ENCODE results near the gene PHF2. TPM values are rescaled to one million over a fixed set of nuclear protein-coding genes. Genes with fewer than 3 reads are reported as not detected.

PHF2 gene
- total RNA-seq, 1 experiment from 2014 or later = 17.4 TPM

- Histone ChIP-seq H4K5ac (ENCODE audit: insufficient read length, low read depth, low read length) (no peak overlapping the region), H3K9me3 (ENCODE audit: control insufficient read depth, low read depth, low read length) (no peaks in the 10 kb centered on the region), H4K8ac (replicated peaks; ENCODE audit: insufficient read length, low read depth, low read length) (no peak overlapping the region), H3K18ac (ENCODE audit: insufficient read length, low read depth, low read length) (peak overlapping the region; percentile 15), H2BK5ac (ENCODE audit: insufficient read length, low read length) (no peak overlapping the region), H2BK15ac (ENCODE audit: low read depth, low read length) (no peak overlapping the region), H4K91ac (ENCODE audit: insufficient read length, low read depth, low read length) (no peak overlapping the region), H3K14ac (ENCODE audit: insufficient read depth, low read length) (no peak overlapping the region; the same call in 1 of the 2 replicates), H3K4me2 (ENCODE audit: insufficient read depth, insufficient read length, low read length) (no peak overlapping the region), H2BK12ac (ENCODE audit: insufficient read length, low read depth, low read length) (no peak overlapping the region), H3K4ac (ENCODE audit: low read depth, low read length) (no peak overlapping the region), H3K79me2 (ENCODE audit: insufficient read depth, low read length) (no peaks in the 10 kb centered on the region), H2BK20ac (ENCODE audit: low read depth, low read length, poor library complexity, severe bottlenecking) (no peak overlapping the region), H3K27me3 (ENCODE audit: insufficient read depth, low read length) (no peaks in the 10 kb centered on the region), H2BK120ac (ENCODE audit: low read depth, low read length, poor library complexity, severe bottlenecking) (no peak overlapping the region), H3K23ac (ENCODE audit: insufficient read length, low read depth, low read length) (no peak overlapping the region), H3K56ac (ENCODE audit: insufficient read length, low read depth, low read length) (no peak overlapping the region), H3T11ph (ENCODE audit: low read length) (no peak overlapping the region), H3K79me1 (ENCODE audit: insufficient read depth, low read depth, low read length, poor library complexity, severe bottlenecking) (no peaks in the 10 kb centered on the region), H3K23me2 (ENCODE audit: insufficient read length, low read depth, low read length, poor library complexity, severe bottlenecking) (no peaks in the 10 kb centered on the region), H4K20me1 (ENCODE audit: control insufficient read depth, insufficient read depth, insufficient read length) (no peaks in the 10 kb centered on the region), H3K27ac (ENCODE audit: insufficient read length, low read depth, low read length) (no peak overlapping the region), H2AK5ac (ENCODE audit: insufficient read length, low read length) (no peak overlapping the region), H3K9ac (ENCODE audit: extremely low read depth, insufficient read length, low read length) (no peak overlapping the region), H2AFZ (ENCODE audit: low read length) (no peak overlapping the region), H3K4me1 (ENCODE audit: insufficient read depth, low read length) (no peaks in the 10 kb centered on the region)
- Mint-ChIP-seq H3K27me3 (ENCODE audit: low read depth) (no peaks in the 10 kb centered on the region; the same call in 1 of the 2 replicates), H3K27ac (no peak overlapping the region), H3K4me3 (no peak overlapping the region), H3K4me1 (peaks cover 6 to 12% of the 10 kb centered on the region in 2 experiments; a peak in 3 of 4 replicates), H3K9me3 (no peaks in the 10 kb centered on the region), H3K36me3 (ENCODE audit: insufficient read depth in 1 of 3, low read depth in 3 of 3) (peaks cover 0 to 9% (median 9%) of the 10 kb centered on the region in 3 experiments; a peak in 5 of 7 replicates)
- WGBS (ENCODE audit: extremely low coverage, insufficient read length, low lambda C conversion rate) = no CpG with 5 or more reads among the region's 25 CpGs
- no peak for DNase-seq
- no peak for TF ChIP-seq CTCF (conservative IDR thresholded peaks at IDR 0.05)
These were observed 105.1 kb downstream of the PHF2 start for GRCh38 chr9:93681269-93682154.

Measured in H9 (cell line).